Head of caudate nucleus (tissue), 42 donors: ENCODE measurements around the gene ZNF3.
A peak's percentile ranks its signal among the peaks of the same experiment; 100 is the strongest.

ENCODE experiments used
- DNase-seq, 42 donors: peaks; one replicate each; pipeline versions ENCODE4 v3.0.0 to v3.0.0-alpha.2; 2020 to 2021; ENCODE audit warnings: mixed read lengths in 7 of 42
- intact Hi-C: fragments of 100-400 bp; cut with DNase I; formaldehyde crosslinking; loops from one replicate; pipeline ENCODE4 v1.15.0; 2022

ZNF3 gene

GRCh38 chr7:100022621-100023020 lies 58.9 kb downstream of the ZNF3 start:
- DNase-seq, result peak in 1 of 42 donors; percentile 6
- intact Hi-C loops, result no loop called here

- peak in 1 of 42 donors; percentile 10 for DNase-seq
- intact Hi-C loops, result no loop called here
Observed at GRCh38 chr7:100021297-100021696, 60.2 kb downstream of the ZNF3 start.
